Ascending aorta (tissue), 2 donors: ENCODE measurements around the gene NANS. TPM values are rescaled to one million over a fixed set of nuclear protein-coding genes. Genes with fewer than 3 reads are reported as not detected.

ENCODE experiments used
- DNase-seq, 2 donors: peaks; one replicate each; pipeline ENCODE4 v3.0.0-alpha.2; 2019; ENCODE audit warnings: low spot score in 2 of 2
- H3K27ac ChIP-seq, 2 donors: fragments of 200-600 bp; sonication (generic); one replicate each; pipeline ENCODE4 v1.5.1; 2016 to 2017; ENCODE audit warnings: mild to moderate bottlenecking in 1 of 2
- H3K27me3 ChIP-seq: fragments of 200-600 bp; sonication (generic); one replicate; pipeline ENCODE4 v1.5.1; 2017
- H3K36me3 ChIP-seq, 2 donors: fragments of 200-600 bp; sonication (generic); one replicate each; pipeline ENCODE4 v1.5.1; 2016
- H3K4me1 ChIP-seq, 2 donors: fragments of 200-600 bp; sonication (generic); one replicate each; pipeline ENCODE4 v1.5.1; 2016 to 2017; ENCODE audit warnings: mild to moderate bottlenecking in 1 of 2
- H3K4me3 ChIP-seq, 2 donors: fragments of 200-600 bp; sonication (generic); one replicate each; pipeline ENCODE4 v1.5.1; 2016 to 2017; ENCODE audit warnings: mild to moderate bottlenecking in 1 of 2
- H3K9me3 ChIP-seq, 2 donors: fragments of 200-600 bp; sonication (generic); one replicate each; pipeline ENCODE4 v1.5.1; 2016
- intact Hi-C: fragments of 100-400 bp; cut with DNase I; formaldehyde crosslinking; loops from one replicate; pipeline ENCODE4 v1.15.1; 2023
- total RNA-seq: library from RNA; depleted of rRNA; stranded (reverse); fragments of >200 nt; gene quantifications from one replicate; pipeline ENCODE4 v1.1.0, GENCODE V29; 2016
- TF ChIP-seq, protein P1 (sequence below), 3 experiments: fragments of 200-600 bp in 2 of 3; fragments of 450-650 bp in 1 of 3; sonication (generic) in 2 of 3; IDR thresholded peaks; one replicate each; pipeline ENCODE4 v1.5.1; 2016 to 2019; ENCODE audit warnings: antibody characterized with exemption in 3 of 3, mild to moderate bottlenecking in 1 of 3, moderate library complexity in 1 of 3

NANS gene
- total RNA-seq, 1 donor from 2014 or later: 40.7 TPM

DNA sequence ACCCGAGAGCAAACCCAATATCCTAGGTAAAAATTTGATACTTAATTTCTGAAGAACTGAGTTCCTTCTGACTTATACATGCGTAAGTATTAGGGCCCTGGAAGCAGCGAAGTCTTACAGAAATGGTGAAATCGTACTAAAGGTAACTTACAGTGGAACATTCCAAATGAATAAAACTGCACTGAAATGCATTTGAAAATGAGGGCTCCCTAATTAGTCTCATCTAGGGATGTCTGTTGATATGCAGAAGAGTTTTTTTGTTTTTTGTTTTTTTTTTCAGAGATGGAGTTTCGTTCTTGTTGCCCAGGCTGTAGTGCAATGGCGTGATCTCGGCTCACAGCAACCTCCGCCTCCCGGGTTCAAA, 10.4 kb upstream of the NANS start:
- intact Hi-C loops: no loop called here
- Histone ChIP-seq H3K36me3 (no peaks in the 10 kb centered on the region), H3K27me3 (no peaks in the 10 kb centered on the region), H3K4me1 (no peaks in the 10 kb centered on the region), H3K9me3 (no peaks in the 10 kb centered on the region), H3K4me3 (no peak overlapping the region), H3K27ac (no peak overlapping the region)
- TF ChIP-seq, protein P1, sequence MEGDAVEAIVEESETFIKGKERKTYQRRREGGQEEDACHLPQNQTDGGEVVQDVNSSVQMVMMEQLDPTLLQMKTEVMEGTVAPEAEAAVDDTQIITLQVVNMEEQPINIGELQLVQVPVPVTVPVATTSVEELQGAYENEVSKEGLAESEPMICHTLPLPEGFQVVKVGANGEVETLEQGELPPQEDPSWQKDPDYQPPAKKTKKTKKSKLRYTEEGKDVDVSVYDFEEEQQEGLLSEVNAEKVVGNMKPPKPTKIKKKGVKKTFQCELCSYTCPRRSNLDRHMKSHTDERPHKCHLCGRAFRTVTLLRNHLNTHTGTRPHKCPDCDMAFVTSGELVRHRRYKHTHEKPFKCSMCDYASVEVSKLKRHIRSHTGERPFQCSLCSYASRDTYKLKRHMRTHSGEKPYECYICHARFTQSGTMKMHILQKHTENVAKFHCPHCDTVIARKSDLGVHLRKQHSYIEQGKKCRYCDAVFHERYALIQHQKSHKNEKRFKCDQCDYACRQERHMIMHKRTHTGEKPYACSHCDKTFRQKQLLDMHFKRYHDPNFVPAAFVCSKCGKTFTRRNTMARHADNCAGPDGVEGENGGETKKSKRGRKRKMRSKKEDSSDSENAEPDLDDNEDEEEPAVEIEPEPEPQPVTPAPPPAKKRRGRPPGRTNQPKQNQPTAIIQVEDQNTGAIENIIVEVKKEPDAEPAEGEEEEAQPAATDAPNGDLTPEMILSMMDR (IDR thresholded peaks at IDR 0.05): no peak
- DNase-seq: no peak

GRCh38 chr9:98047002-98047401, 9.5 kb upstream of the NANS start:
- Histone ChIP-seq H3K4me1 (no peaks in the 10 kb centered on the region), H3K36me3 (no peaks in the 10 kb centered on the region), H3K9me3 (no peaks in the 10 kb centered on the region), H3K27ac (no peak overlapping the region), H3K4me3 (no peak overlapping the region), H3K27me3 (no peaks in the 10 kb centered on the region)
- TF ChIP-seq, protein P1 (IDR thresholded peaks at IDR 0.05): no peak
- DNase-seq: no peak
- intact Hi-C loops: no loop called here

- intact Hi-C loops: loop anchor here (10.0 kb wide), 1 partner anchor 745 kb away; the partner anchor contains the start of gene ANKS6
- Histone ChIP-seq H3K27me3 (no peaks in the 10 kb centered on the region), H3K4me1 (no peaks in the 10 kb centered on the region), H3K36me3 (no peaks in the 10 kb centered on the region), H3K9me3 (no peaks in the 10 kb centered on the region), H3K4me3 (no peak overlapping the region), H3K27ac (no peak overlapping the region)
- no peak for DNase-seq
- TF ChIP-seq, protein P1 (IDR thresholded peaks at IDR 0.05): no peak
Measured at GRCh38 chr9:98049288-98050072, 7.1 kb upstream of the NANS start.

GRCh38 chr9:98050351-98050750, 6.2 kb upstream of the NANS start:
- Histone ChIP-seq H3K36me3 (no peaks in the 10 kb centered on the region), H3K4me1 (no peaks in the 10 kb centered on the region), H3K9me3 (no peaks in the 10 kb centered on the region), H3K27me3 (no peaks in the 10 kb centered on the region), H3K27ac (no peak overlapping the region), H3K4me3 (no peak overlapping the region)
- TF ChIP-seq, protein P1 (IDR thresholded peaks at IDR 0.05): no peak
- no peak for DNase-seq
- intact Hi-C loops: loop anchor here (10.0 kb wide), 1 partner anchor 744 kb away; the partner anchor contains the start of gene ANKS6

DNA sequence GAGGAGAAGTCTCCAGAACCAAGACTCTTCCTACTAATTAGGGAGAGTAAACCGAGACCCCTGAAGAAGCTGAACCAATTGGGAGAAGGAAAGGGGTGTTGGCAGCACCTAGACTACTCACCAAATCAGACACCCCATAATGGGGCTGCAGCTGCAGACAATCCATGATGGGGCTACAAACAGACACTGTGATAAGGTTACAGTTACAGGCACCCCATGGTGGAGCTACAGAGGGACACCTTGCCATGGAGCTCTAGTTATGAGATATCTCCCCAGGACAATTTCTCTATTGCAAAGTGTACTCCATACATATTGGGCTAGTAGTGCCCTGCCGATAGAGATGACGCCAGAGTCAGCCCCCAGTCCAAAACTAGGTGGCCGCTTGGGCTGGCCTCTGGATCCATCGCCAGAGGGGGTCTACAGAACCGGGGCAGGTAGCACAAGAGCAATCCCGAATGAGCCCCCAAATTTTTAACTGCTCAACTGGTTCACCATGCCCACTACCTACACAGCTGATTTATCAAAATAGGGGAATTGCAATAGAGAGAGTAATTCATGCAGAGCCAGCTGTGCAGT, 2.1 kb upstream of the NANS start:
- Histone ChIP-seq H3K27ac (no peak overlapping the region), H3K4me1 (peaks cover 0 to 10% of the 10 kb centered on the region in 2 donors), H3K36me3 (no peaks in the 10 kb centered on the region), H3K4me3 (no peak overlapping the region), H3K27me3 (no peaks in the 10 kb centered on the region), H3K9me3 (no peaks in the 10 kb centered on the region)
- DNase-seq: peak in 1 of 2 donors; percentile 59
- TF ChIP-seq, protein P1 (IDR thresholded peaks at IDR 0.05): no peak
- intact Hi-C loops: loop anchor here (10.0 kb wide), 1 partner anchor 740 kb away; the partner anchor contains the start of gene ANKS6
